ENCODE results near the gene GPR183. TPM values are rescaled to one million over a fixed set of nuclear protein-coding genes. Genes with fewer than 3 reads are reported as not detected.

The GPR183 gene
- total RNA-seq, 1 experiment from 2014 or later, result not detected

DNA sequence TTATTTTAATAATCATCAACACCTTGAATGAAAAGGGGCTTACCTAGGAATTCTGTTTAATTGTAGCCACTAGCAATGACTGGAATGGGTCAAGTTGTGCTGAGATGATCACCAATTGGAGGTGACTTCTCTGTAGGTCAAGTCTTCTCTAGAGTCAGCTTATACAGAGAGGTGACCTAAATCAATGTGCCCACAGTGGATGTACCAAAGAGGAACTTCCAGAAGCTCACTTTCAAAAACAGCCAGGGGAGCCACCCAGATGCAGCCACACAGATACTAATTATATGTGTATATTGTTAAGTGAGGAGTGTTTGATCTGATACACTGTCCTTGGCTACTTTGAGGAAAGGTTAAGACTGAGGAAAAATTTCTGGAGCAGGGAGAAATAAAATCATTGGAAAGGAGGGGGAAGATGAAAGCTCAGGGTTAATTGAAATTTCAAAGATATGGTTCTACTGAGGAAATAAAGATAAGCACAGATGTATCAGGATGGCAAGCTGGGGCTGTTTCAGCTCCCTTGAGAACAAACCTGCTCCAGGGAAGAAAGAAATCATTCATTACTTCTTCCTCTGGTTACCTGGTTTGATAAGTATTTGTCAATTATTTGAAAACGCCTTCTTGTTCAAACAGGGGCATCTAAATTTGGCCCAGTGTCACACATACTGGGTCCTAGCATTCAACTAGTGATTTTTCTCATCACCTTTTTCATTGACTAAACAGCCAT, 5.1 kb downstream of the GPR183 start:
- peaks cover 12% of the 10 kb centered on the region for H3K36me3 Mint-ChIP-seq (ENCODE audit: insufficient read depth, unreplicated experiment)
- no peaks in the 10 kb centered on the region for H3K27me3 Mint-ChIP-seq (ENCODE audit: insufficient read depth, unreplicated experiment)
- BruUV-seq (replicated peaks), result no TSS peak
- intact Hi-C loops (cut with micrococcal nuclease), result no loop called here
- no peak overlapping the region for H3K4me3 Mint-ChIP-seq (ENCODE audit: unreplicated experiment)
- H3K4me1 Mint-ChIP-seq (ENCODE audit: insufficient read depth, unreplicated experiment), result peaks cover 2% of the 10 kb centered on the region
- H3K27ac Mint-ChIP-seq (ENCODE audit: low read depth, unreplicated experiment), result no peak overlapping the region
- ChIA-PET POLR2A (no interaction called here), CTCF (interaction anchor here (1.2 to 1.4 kb wide), 3 partner anchors 33 to 135 kb away, joined by 3 to 8 read pairs (median 4); no protein-coding TSS in a partner anchor)
- TF ChIP-seq, protein P1, sequence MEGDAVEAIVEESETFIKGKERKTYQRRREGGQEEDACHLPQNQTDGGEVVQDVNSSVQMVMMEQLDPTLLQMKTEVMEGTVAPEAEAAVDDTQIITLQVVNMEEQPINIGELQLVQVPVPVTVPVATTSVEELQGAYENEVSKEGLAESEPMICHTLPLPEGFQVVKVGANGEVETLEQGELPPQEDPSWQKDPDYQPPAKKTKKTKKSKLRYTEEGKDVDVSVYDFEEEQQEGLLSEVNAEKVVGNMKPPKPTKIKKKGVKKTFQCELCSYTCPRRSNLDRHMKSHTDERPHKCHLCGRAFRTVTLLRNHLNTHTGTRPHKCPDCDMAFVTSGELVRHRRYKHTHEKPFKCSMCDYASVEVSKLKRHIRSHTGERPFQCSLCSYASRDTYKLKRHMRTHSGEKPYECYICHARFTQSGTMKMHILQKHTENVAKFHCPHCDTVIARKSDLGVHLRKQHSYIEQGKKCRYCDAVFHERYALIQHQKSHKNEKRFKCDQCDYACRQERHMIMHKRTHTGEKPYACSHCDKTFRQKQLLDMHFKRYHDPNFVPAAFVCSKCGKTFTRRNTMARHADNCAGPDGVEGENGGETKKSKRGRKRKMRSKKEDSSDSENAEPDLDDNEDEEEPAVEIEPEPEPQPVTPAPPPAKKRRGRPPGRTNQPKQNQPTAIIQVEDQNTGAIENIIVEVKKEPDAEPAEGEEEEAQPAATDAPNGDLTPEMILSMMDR (IDR thresholded peaks at IDR 0.05; ENCODE audit: unreplicated experiment), result no peak
- DNase-seq (ENCODE audit: unreplicated experiment), result no peak
- H3K9me3 Mint-ChIP-seq (ENCODE audit: unreplicated experiment), result no peaks in the 10 kb centered on the region

DNA sequence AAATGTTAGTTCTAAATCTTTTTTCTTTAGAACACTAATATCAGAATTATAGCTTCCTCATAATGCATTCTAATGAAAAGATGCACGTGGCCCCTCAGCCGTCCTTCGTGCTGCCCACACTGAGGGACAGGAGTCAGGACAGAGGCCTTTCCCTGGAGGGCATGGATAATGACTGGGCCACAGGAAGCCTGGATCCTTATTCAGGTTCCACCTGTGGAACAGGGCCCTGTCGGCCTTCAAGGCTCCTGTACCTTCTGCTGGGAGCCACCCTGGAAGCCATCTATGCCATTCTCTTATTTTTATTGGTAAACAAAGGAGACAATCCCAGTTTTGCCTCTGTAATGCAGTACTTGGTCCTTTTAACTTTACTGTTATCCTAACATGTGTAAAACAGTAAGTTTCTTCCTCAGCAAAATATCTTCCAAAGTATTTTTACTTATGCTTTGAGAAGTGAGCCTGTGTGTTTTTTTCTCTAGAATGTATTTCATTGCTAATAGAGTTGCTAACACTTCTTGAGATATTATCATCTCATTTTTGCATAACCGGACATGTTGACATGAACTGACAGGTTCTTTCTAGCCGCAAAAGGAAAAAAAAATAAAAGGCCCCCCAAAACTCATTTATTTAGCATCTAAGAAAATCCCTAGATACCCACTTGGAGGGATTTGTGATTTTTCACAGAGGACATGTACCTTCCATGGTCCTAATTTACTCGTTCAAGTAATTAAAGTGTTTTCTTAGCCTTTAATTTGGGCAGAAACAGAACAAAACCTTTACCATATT, 6.0 kb downstream of the GPR183 start:
- H3K4me3 Mint-ChIP-seq (ENCODE audit: unreplicated experiment), result no peak overlapping the region
- H3K27me3 Mint-ChIP-seq (ENCODE audit: insufficient read depth, unreplicated experiment), result no peaks in the 10 kb centered on the region
- POLR2A ChIA-PET, result no interaction called here
- no peaks in the 10 kb centered on the region for H3K4me1 Mint-ChIP-seq (ENCODE audit: insufficient read depth, unreplicated experiment)
- CTCF ChIA-PET, result interaction anchor here (1.2 to 1.6 kb wide), 3 partner anchors 32 to 135 kb away, joined by 3 to 7 read pairs (median 4); no protein-coding TSS in a partner anchor
- H3K9me3 Mint-ChIP-seq (ENCODE audit: unreplicated experiment), result no peaks in the 10 kb centered on the region
- BruUV-seq (replicated peaks), result no TSS peak
- DNase-seq (ENCODE audit: unreplicated experiment), result no peak
- intact Hi-C loops (cut with micrococcal nuclease), result no loop called here
- TF ChIP-seq, protein P1 (IDR thresholded peaks at IDR 0.05; ENCODE audit: unreplicated experiment), result no peak
- H3K27ac Mint-ChIP-seq (ENCODE audit: low read depth, unreplicated experiment), result no peak overlapping the region
- H3K36me3 Mint-ChIP-seq (ENCODE audit: insufficient read depth, unreplicated experiment), result peaks cover 12% of the 10 kb centered on the region

DNA sequence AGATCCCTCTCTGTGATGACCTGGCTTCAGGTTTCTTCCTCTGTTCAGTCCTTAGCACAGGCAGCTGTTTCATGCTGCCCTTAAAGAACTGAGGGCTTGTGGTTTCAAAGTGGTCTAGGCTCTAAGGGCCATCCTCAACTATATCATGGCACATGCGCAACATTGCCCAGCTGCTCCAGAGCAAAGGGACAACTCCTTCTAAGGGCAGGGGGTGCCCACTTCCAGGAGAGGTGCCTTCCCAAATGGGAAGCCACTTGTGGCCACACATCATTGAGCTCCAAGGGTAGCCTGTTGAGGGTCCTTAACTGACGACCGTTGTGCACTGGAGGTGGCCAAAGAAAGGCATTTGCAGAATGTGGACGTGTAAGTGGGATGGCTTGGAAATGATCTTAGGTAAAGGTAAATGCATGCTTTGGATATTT, 7.3 kb downstream of the GPR183 start:
- Mint-ChIP-seq H3K9me3 (ENCODE audit: unreplicated experiment) (no peaks in the 10 kb centered on the region), H3K4me1 (ENCODE audit: insufficient read depth, unreplicated experiment) (no peaks in the 10 kb centered on the region), H3K27me3 (ENCODE audit: insufficient read depth, unreplicated experiment) (no peaks in the 10 kb centered on the region), H3K27ac (ENCODE audit: low read depth, unreplicated experiment) (no peak overlapping the region), H3K36me3 (ENCODE audit: insufficient read depth, unreplicated experiment) (peaks cover 16% of the 10 kb centered on the region), H3K4me3 (ENCODE audit: unreplicated experiment) (no peak overlapping the region)
- no TSS peak for BruUV-seq (replicated peaks)
- intact Hi-C loops (cut with micrococcal nuclease), result no loop called here
- TF ChIP-seq, protein P1 (IDR thresholded peaks at IDR 0.05; ENCODE audit: unreplicated experiment), result no peak
- DNase-seq (ENCODE audit: unreplicated experiment), result no peak
- ChIA-PET CTCF (interaction anchor here (1.6 kb wide), 1 partner anchor 33 kb away, joined by 7 read pairs; no protein-coding TSS in a partner anchor), POLR2A (no interaction called here)

DNA sequence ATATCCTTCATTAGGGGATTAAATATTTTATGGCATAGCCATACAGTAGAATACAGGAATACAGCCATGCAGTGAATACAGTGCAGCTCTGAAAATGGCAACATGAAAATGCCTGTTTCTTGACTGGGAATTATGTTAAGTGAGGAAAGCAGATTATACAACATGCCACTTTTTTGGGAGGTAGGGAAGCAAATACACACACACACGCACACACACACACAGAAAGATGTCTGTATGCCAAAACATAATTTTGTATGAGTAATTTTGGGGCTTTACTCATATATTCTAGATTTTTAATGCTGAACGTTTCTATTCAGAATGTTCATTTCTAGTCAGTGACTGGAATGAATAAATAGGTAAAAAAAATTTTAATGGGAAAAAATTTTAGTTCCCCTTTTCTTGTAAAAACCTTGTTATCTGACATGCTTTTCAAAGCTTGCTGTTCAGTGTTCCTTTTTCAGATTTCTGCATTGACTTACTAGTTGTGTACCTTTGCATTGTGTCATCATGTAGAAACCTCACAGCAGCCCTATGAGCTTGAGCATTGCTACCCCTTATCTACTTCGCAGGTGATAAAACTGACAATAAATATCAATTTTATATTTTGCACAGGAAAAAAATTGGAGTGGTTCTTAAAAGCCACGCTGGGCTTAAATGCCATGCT, 7.8 kb downstream of the GPR183 start:
- Mint-ChIP-seq H3K4me3 (ENCODE audit: unreplicated experiment) (no peak overlapping the region), H3K4me1 (ENCODE audit: insufficient read depth, unreplicated experiment) (no peaks in the 10 kb centered on the region)
- POLR2A ChIA-PET, result no interaction called here

More for the DNA sequence above, 7.8 kb downstream of the GPR183 start:
- intact Hi-C loops (cut with micrococcal nuclease), result no loop called here
- no peaks in the 10 kb centered on the region for H3K9me3 Mint-ChIP-seq (ENCODE audit: unreplicated experiment)
- H3K27me3 Mint-ChIP-seq (ENCODE audit: insufficient read depth, unreplicated experiment), result no peaks in the 10 kb centered on the region
- CTCF ChIA-PET, result interaction anchor here (1.6 kb wide), 1 partner anchor 33 kb away, joined by 7 read pairs; no protein-coding TSS in a partner anchor
- TF ChIP-seq, protein P1 (IDR thresholded peaks at IDR 0.05; ENCODE audit: unreplicated experiment), result no peak
- BruUV-seq (replicated peaks), result no TSS peak
- no peak for DNase-seq (ENCODE audit: unreplicated experiment)
- H3K36me3 Mint-ChIP-seq (ENCODE audit: insufficient read depth, unreplicated experiment), result peaks cover 15% of the 10 kb centered on the region
- H3K27ac Mint-ChIP-seq (ENCODE audit: low read depth, unreplicated experiment), result no peak overlapping the region

All from MCF 10A (cell line).